Mononuclear cell (primary cell): ENCODE results near the gene VSTM4. TPM values are rescaled to one million over a fixed set of nuclear protein-coding genes. Genes with fewer than 3 reads are reported as not detected.

Experiments
- H3K27me3 ChIP-seq: 2 replicates; pipeline ENCODE4 v1.6.0; 2011; ENCODE audit warnings: low read length, control low read depth; ENCODE audit not compliant: insufficient read depth
- H3K4me1 ChIP-seq: 2 replicates; pipeline ENCODE4 v1.5.1; 2011; ENCODE audit warnings: mild to moderate bottlenecking, low read length, control low read depth; ENCODE audit not compliant: insufficient read depth
- H3K4me3 ChIP-seq: 2 replicates; pipeline ENCODE4 v1.5.1; 2011; ENCODE audit warnings: mild to moderate bottlenecking, low read length, moderate library complexity
- H3K9me3 ChIP-seq: 2 replicates; pipeline ENCODE4 v1.5.1; 2011; ENCODE audit warnings: low read depth, mild to moderate bottlenecking, control low read depth, low read length
- total RNA-seq: library from RNA; depleted of rRNA; stranded (reverse); fragments of >200 nt; gene quantifications from one replicate; pipeline ENCODE4 v1.2.3, GENCODE V29; 2012

VSTM4 gene
- total RNA-seq, 1 donor: 0.10 TPM

- Histone ChIP-seq H3K4me1 (no peaks in the 10 kb centered on the region), H3K4me3 (no peak overlapping the region), H3K9me3 (no peaks in the 10 kb centered on the region), H3K27me3 (no peaks in the 10 kb centered on the region)
Observed at GRCh38 chr10:49079499-49079898, 35.8 kb downstream of the VSTM4 start.

- Histone ChIP-seq H3K27me3 (no peaks in the 10 kb centered on the region), H3K4me3 (no peak overlapping the region), H3K9me3 (no peaks in the 10 kb centered on the region), H3K4me1 (no peaks in the 10 kb centered on the region)
Observed at GRCh38 chr10:49079072-49079471, 36.2 kb downstream of the VSTM4 start.

GRCh38 chr10:49078433-49078832 lies 36.9 kb downstream of the VSTM4 start:
- Histone ChIP-seq H3K9me3 (no peaks in the 10 kb centered on the region), H3K4me1 (no peaks in the 10 kb centered on the region), H3K4me3 (no peak overlapping the region), H3K27me3 (no peaks in the 10 kb centered on the region)

- Histone ChIP-seq H3K27me3 (no peaks in the 10 kb centered on the region), H3K4me3 (no peak overlapping the region), H3K9me3 (no peaks in the 10 kb centered on the region), H3K4me1 (no peaks in the 10 kb centered on the region)
Observed at GRCh38 chr10:49076741-49077521, 38.4 kb downstream of the VSTM4 start.

GRCh38 chr10:49076319-49076718 lies 39.0 kb downstream of the VSTM4 start:
- no peak overlapping the region for H3K4me3 ChIP-seq
- H3K9me3 ChIP-seq: no peaks in the 10 kb centered on the region
- H3K4me1 ChIP-seq: no peaks in the 10 kb centered on the region
- no peaks in the 10 kb centered on the region for H3K27me3 ChIP-seq

GRCh38 chr10:49075743-49076142 lies 39.6 kb downstream of the VSTM4 start:
- H3K4me3 ChIP-seq: no peak overlapping the region
- no peaks in the 10 kb centered on the region for H3K4me1 ChIP-seq
- H3K9me3 ChIP-seq: no peaks in the 10 kb centered on the region
- H3K27me3 ChIP-seq: no peaks in the 10 kb centered on the region

GRCh38 chr10:49074836-49075682 lies 40.3 kb downstream of the VSTM4 start:
- no peaks in the 10 kb centered on the region for H3K27me3 ChIP-seq

GRCh38 chr10:49072166-49072885 lies 43.0 kb downstream of the VSTM4 start:
- H3K9me3 ChIP-seq: no peaks in the 10 kb centered on the region
- no peak overlapping the region for H3K4me3 ChIP-seq
- no peaks in the 10 kb centered on the region for H3K27me3 ChIP-seq
- no peaks in the 10 kb centered on the region for H3K4me1 ChIP-seq

More at GRCh38 chr10:49074836-49075682, 40.3 kb downstream of the VSTM4 start:
- H3K4me1 ChIP-seq: no peaks in the 10 kb centered on the region
- no peaks in the 10 kb centered on the region for H3K9me3 ChIP-seq
- no peak overlapping the region for H3K4me3 ChIP-seq

- no peak overlapping the region for H3K4me3 ChIP-seq
- H3K9me3 ChIP-seq: no peaks in the 10 kb centered on the region
- H3K4me1 ChIP-seq: no peaks in the 10 kb centered on the region
- no peaks in the 10 kb centered on the region for H3K27me3 ChIP-seq
Observed at GRCh38 chr10:49071160-49071761, 44.1 kb downstream of the VSTM4 start.

GRCh38 chr10:49070701-49071100 lies 44.6 kb downstream of the VSTM4 start:
- H3K27me3 ChIP-seq: no peaks in the 10 kb centered on the region
- no peaks in the 10 kb centered on the region for H3K4me1 ChIP-seq
- H3K4me3 ChIP-seq: no peak overlapping the region
- no peaks in the 10 kb centered on the region for H3K9me3 ChIP-seq

GRCh38 chr10:49068672-49069217 lies 46.6 kb downstream of the VSTM4 start:
- H3K4me3 ChIP-seq: no peak overlapping the region
- no peaks in the 10 kb centered on the region for H3K27me3 ChIP-seq
- no peaks in the 10 kb centered on the region for H3K9me3 ChIP-seq
- no peaks in the 10 kb centered on the region for H3K4me1 ChIP-seq

- Histone ChIP-seq H3K4me1 (no peaks in the 10 kb centered on the region), H3K9me3 (no peaks in the 10 kb centered on the region), H3K27me3 (no peaks in the 10 kb centered on the region), H3K4me3 (no peak overlapping the region)
Observed at GRCh38 chr10:49068209-49068608, 47.1 kb downstream of the VSTM4 start.

- no peaks in the 10 kb centered on the region for H3K4me1 ChIP-seq
- no peaks in the 10 kb centered on the region for H3K27me3 ChIP-seq
- peaks cover 7% of the 10 kb centered on the region for H3K9me3 ChIP-seq
- no peak overlapping the region for H3K4me3 ChIP-seq
Observed at GRCh38 chr10:49066944-49067730, 48.2 kb downstream of the VSTM4 start.

- Histone ChIP-seq H3K27me3 (peaks cover 5% of the 10 kb centered on the region), H3K4me1 (no peaks in the 10 kb centered on the region), H3K4me3 (no peak overlapping the region), H3K9me3 (peaks cover 17% of the 10 kb centered on the region)
Observed at GRCh38 chr10:49062229-49062628, 53.1 kb downstream of the VSTM4 start.
